GM21447 (cell line): ENCODE measurements around the gene SORCS1.
"Not testable (repeated sequence)": the region's sequence is repeated elsewhere in the genome, so short reads cannot be mapped to it uniquely, and the experiment has no call there.

Source experiments
- ATAC-seq: cut with Tn5 transposase; IDR thresholded peaks from one replicate; pipeline ENCODE4 v1.9.1; 2021; ENCODE audit not compliant: unreplicated experiment

SORCS1 gene

GRCh38 chr10:107054469-107055156 is 109.9 kb downstream of the SORCS1 start:
- no peak for ATAC-seq

DNA sequence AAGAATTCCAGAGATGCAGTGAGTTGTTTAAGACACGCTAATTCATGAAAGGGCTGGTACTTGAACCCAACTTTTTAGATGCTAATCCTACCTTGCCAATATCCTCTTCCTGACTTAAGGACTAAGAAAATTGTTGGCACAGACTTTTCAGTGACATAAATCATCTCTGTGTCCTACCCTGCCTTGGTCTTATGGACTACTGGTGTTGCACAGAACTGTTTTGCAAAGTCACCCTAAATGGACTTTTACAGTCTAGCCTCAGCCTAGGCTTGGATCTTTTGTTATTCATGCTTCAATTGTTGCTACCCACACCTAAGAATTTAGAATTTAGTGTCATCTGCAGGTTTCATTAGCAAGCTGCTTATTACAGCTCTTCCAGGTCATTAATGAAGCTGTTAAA is 112.7 kb downstream of the SORCS1 start:
- no peak for ATAC-seq

GRCh38 chr10:107043461-107043860 is 121.0 kb downstream of the SORCS1 start:
- no peak for ATAC-seq

GRCh38 chr10:107037192-107038122 is 127.0 kb downstream of the SORCS1 start:
- ATAC-seq, result no peak

GRCh38 chr10:107033799-107034422 is 130.6 kb downstream of the SORCS1 start:
- ATAC-seq, result no peak

DNA sequence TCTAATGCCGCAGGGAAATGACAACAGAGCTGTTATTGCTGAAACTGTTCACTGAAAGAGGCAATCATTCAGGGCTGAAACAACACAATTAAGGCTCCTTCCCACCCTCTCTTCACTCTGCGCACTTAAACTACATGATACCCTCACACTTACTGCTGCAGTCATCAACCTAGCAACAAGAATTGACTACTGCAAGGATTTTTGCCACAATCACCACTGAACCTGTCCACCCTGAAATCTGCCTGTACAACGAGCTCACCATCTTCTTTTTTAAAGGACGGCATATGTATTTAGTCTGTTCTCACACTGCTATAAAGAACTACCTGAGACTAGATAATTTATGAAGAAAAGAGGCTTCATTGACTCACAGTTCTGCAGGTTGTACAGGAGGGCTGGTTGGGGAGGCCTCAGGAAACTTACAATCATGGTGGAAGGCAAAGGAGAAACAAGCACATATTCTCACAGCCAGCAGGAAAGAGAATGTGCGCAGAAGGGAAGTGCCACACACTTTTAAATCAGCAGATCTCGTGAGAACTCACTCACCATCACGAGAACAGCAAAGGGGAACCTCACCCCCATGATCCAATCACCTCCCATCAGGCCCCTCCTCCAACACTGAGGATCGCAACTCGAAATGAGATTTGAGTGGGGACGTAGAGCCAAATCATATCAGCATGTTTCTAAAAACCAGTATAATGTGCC is 131.7 kb downstream of the SORCS1 start:
- no peak for ATAC-seq

GRCh38 chr10:107031931-107032699 is 132.4 kb downstream of the SORCS1 start:
- no peak for ATAC-seq

DNA sequence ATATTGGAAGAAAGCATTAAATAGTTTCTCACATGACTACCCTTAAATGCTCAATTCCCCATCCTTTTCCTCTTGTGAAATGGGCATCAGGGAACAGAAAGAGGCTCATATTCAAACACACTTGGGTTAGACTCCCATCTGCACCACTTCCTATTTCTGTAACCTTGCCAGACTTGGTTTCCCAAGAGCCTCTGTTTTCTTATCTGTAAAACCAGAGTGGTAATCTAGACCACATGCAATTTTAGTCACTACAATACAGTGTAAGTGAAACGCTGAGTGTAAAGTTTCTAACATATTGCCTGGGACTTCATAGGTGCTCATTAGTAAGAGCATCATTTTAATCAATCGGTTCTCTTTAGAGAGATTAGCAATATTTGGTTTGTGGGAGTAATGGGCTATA is 136.3 kb downstream of the SORCS1 start:
- ATAC-seq, result no peak

GRCh38 chr10:107025676-107026075 is 138.8 kb downstream of the SORCS1 start:
- ATAC-seq, result no peak

GRCh38 chr10:107024033-107024432 is 140.5 kb downstream of the SORCS1 start:
- ATAC-seq, result not testable (repeated sequence)

- ATAC-seq, result no peak
Measured at GRCh38 chr10:107022600-107023354, 141.7 kb downstream of the SORCS1 start.

GRCh38 chr10:107019154-107019553 is 145.4 kb downstream of the SORCS1 start:
- ATAC-seq, result no peak

- no peak for ATAC-seq
Measured at GRCh38 chr10:107013258-107014006, 151.1 kb downstream of the SORCS1 start.

GRCh38 chr10:107011992-107012391 is 152.5 kb downstream of the SORCS1 start:
- no peak for ATAC-seq

GRCh38 chr10:107011105-107011504 is 153.4 kb downstream of the SORCS1 start:
- ATAC-seq, result no peak

GRCh38 chr10:107010531-107010930 is 154.0 kb downstream of the SORCS1 start:
- ATAC-seq, result no peak

- no peak for ATAC-seq
Measured at GRCh38 chr10:107004362-107004761, 160.1 kb downstream of the SORCS1 start.

DNA sequence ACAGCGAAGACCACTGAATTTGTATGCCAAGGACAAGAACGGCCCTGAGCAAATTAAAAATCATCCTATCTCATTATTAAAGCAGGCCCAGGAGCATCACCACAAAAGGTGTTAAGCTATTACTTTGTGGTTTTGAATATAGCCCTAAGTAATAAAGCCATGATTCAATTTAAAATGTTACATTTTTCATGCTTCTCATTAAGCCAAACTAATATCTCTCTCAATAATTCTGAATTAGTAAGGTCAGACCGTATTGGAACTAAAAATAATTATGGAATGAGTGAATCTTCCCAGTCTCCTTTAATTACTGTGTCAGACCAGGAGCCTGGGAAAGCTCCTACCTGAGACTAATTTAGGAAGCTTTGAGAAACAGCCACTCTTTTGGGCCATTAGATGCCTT is 162.4 kb downstream of the SORCS1 start:
- no peak for ATAC-seq

- ATAC-seq, result no peak
Measured at GRCh38 chr10:106999118-106999707, 165.3 kb downstream of the SORCS1 start.
